ENCODE measurements around the gene ADGRA1. TPM values are rescaled to one million over a fixed set of nuclear protein-coding genes. Genes with fewer than 3 reads are reported as not detected.
A peak's percentile ranks its signal among the peaks of the same experiment; 100 is the strongest.

Gene ADGRA1
- total and polyA plus RNA-seq, 2 of the 8 experiments (the other 6 are each of a cell fraction or from before 2014, with no cell fraction given), result 0.17 to 0.21 TPM

DNA sequence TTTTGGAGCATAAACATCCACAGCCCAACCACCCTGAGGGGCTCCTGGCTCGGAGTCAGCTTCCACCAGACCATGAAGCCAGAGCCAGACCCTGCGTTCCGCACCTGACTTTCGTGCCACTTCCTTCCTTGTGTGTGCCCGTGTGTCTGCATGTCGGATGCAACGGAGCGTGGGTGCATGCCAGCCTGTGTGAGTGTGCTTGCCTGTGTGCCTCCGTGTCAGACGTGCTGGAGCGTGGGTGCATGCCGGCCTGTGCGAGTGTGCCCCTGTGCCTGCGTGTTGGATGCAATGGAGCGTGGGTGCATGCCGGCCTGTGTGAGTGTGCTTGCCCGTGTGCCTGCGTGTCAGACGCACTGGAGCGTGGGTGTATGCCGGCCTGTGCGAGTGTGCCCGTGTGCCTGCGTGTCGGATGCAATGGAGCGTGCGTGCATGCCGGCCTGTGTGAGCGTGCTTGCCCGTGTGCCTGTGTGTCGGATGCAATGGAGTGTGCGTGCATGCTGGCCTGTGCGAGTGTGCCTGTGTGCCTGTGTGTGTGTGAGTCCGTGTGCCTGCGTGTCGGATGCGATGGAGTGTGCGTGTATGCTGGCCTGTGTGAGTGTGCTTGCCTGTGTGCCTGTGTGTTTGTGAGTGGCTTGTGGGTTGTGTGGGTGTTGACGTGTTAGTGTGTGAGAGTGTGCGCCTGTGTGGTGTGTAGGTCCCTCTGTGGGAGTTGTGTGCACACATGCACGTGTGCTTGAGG, 44.2 kb downstream of the ADGRA1 start:
- H3K56ac ChIP-seq (replicated peaks; ENCODE audit: insufficient read length, low read depth, low read length), result peak overlapping the region; percentile 69
- H2AFZ ChIP-seq (ENCODE audit: low read length), result no peak overlapping the region
- peaks cover 0 to 3% (median 0%) of the 10 kb centered on the region in 4 experiments; a peak in 2 of 7 replicates for H3K4me1 ChIP-seq (replicated peaks in 1 of 4; ENCODE audit: control insufficient read depth in 3 of 4, insufficient read depth in 4 of 4, low read length in 3 of 4)
- no peak overlapping the region for H4K5ac ChIP-seq (ENCODE audit: insufficient read length, low read depth, low read length)
- DNase-seq (ENCODE audit: low read depth in 1 of 2, low spot score in 2 of 2), result no peak
- CTCF ChIA-PET (ENCODE audit: partially characterized antibody), result interaction anchor here (0.7 to 4.7 kb wide), 2 partner anchors 12 to 196 kb away, joined by 3 to 23 read pairs; no protein-coding TSS in a partner anchor
- H3K23ac ChIP-seq (ENCODE audit: insufficient read length), result no peak overlapping the region
- no peak overlapping the region for H2BK20ac ChIP-seq (ENCODE audit: low read length)
- H3K79me1 ChIP-seq (ENCODE audit: low read depth, low read length), result no peaks in the 10 kb centered on the region
- POLR2A ChIA-PET (ENCODE audit: partially characterized antibody), result interaction anchor here (1.0 kb wide), 1 partner anchor 87 kb away, joined by 3 read pairs; no protein-coding TSS in a partner anchor
- no peak overlapping the region for H4K91ac ChIP-seq (replicated peaks; ENCODE audit: insufficient read length, low read length)
- no peaks in the 10 kb centered on the region for H3K36me3 ChIP-seq (ENCODE audit: control insufficient read depth in 2 of 4, insufficient read depth in 4 of 4, low read length in 3 of 4)
- FAIRE-seq, result no peak
- peak overlapping the region; percentile 23; the same call in 1 of the 2 replicates for H2BK5ac ChIP-seq (ENCODE audit: low read depth, low read length)
- H3K4me2 ChIP-seq (ENCODE audit: insufficient read depth in 1 of 2, low read depth in 2 of 2, low read length in 2 of 2), result no peak overlapping the region
- no peaks in the 10 kb centered on the region for H3K79me2 ChIP-seq (ENCODE audit: control insufficient read depth in 1 of 2, insufficient read depth in 2 of 2, low read length in 2 of 2)
- no peak overlapping the region for H3K9ac ChIP-seq (replicated peaks in 1 of 4; ENCODE audit: extremely low read depth in 1 of 4, low read depth in 3 of 4, low read length in 3 of 4)
- no peak overlapping the region for H2BK120ac ChIP-seq (replicated peaks; ENCODE audit: low read depth, low read length)
- H3K18ac ChIP-seq (ENCODE audit: extremely low read depth, low read length), result no peak overlapping the region
- WGBS, 2 experiments (ENCODE audit: extremely low coverage in 1 of 2, insufficient coverage in 1 of 2, insufficient read length in 1 of 2, insufficient replicate concordance in 2 of 2, low coverage in 1 of 2, low lambda C conversion rate in 2 of 2, missing lambda C conversion rate in 1 of 2), result 87% methylated on average over 41 of the region's 41 CpGs; no CpG with 5 or more reads in 1 of the 2 experiments
- peak overlapping the region; percentile 94 for H3K4ac ChIP-seq (replicated peaks; ENCODE audit: insufficient read length, low read depth, low read length)
- H2BK12ac ChIP-seq (ENCODE audit: low read depth, low read length), result peak overlapping the region; percentile 95; the same call in 1 of the 2 replicates
- H3K14ac ChIP-seq (ENCODE audit: insufficient read length), result no peak overlapping the region
- no peak overlapping the region for H3K27ac ChIP-seq (ENCODE audit: low read depth, low read length)
- H3K27me3 ChIP-seq (replicated peaks in 1 of 4; ENCODE audit: control insufficient read depth in 3 of 4, extremely low read depth in 1 of 4, insufficient read depth in 3 of 4, low read length in 3 of 4), result no peaks in the 10 kb centered on the region
- no peak overlapping the region; the same call in 1 of the 2 replicates for H4K8ac ChIP-seq (ENCODE audit: extremely low read depth, insufficient read depth, low read length)
- H3K9me3 ChIP-seq (ENCODE audit: insufficient read depth in 2 of 2, low read depth in 1 of 2, low read length in 1 of 2), result peaks cover 0 to 5% of the 10 kb centered on the region in 2 experiments; a peak in 1 of 4 replicates
- no peak overlapping the region for H3K4me3 ChIP-seq (ENCODE audit: extremely low read depth in 1 of 4, insufficient read depth in 2 of 4, low read depth in 3 of 4, low read length in 4 of 4)
- H2BK15ac ChIP-seq (ENCODE audit: low read length), result 0 out of 2 replicates have a peak overlapping the region, but pooled peaks have one; percentile 22
- H3K23me2 ChIP-seq (ENCODE audit: low read depth, low read length), result 0 out of 2 replicates have a peak, but pooled peaks cover 4% of the 10 kb centered on the region
- H2AK5ac ChIP-seq (ENCODE audit: low read depth, low read length), result no peak overlapping the region
- H4K20me1 ChIP-seq (replicated peaks in 1 of 2; ENCODE audit: control insufficient read depth in 1 of 2, insufficient read depth in 2 of 2, low read length in 2 of 2), result peaks cover 0 to 8% of the 10 kb centered on the region in 2 experiments
- TF ChIP-seq RBBP5 (IDR thresholded peaks at IDR 0.05; ENCODE audit: borderline replicate concordance, low read depth, low read length), result no peak
- no peak for TF ChIP-seq TAF1 (IDR thresholded peaks at IDR 0.05; ENCODE audit: low read depth, low read length)
- TF ChIP-seq POU5F1 (IDR thresholded peaks at IDR 0.05; ENCODE audit: low read depth, low read length), result no peak
- no peak for TF ChIP-seq FOSL1 (IDR thresholded peaks at IDR 0.05; ENCODE audit: insufficient read depth, low read depth, low read length)
- TF ChIP-seq HDAC2 (IDR thresholded peaks at IDR 0.05; ENCODE audit: borderline replicate concordance in 1 of 2, low read depth in 2 of 2, low read length in 2 of 2), result no peak
- no peak for TF ChIP-seq SIN3A (conservative IDR thresholded peaks at IDR 0.05 in 1 of 2, IDR thresholded peaks at IDR 0.05 in 1 of 2; ENCODE audit: low read depth in 1 of 2, low read length in 2 of 2)
- no peak for TF ChIP-seq SP4 (IDR thresholded peaks at IDR 0.05; ENCODE audit: low read length)
- no peak for TF ChIP-seq HDAC6 (IDR thresholded peaks at IDR 0.05; ENCODE audit: low read depth, low read length)
- no peak for TF ChIP-seq GTF2F1 (IDR thresholded peaks at IDR 0.05; ENCODE audit: borderline replicate concordance, low read depth, low read length)
- no peak for TF ChIP-seq JUN (IDR thresholded peaks at IDR 0.05; ENCODE audit: low read depth, low read length)
- TF ChIP-seq KDM1A (IDR thresholded peaks at IDR 0.05; ENCODE audit: borderline replicate concordance, low read length), result no peak
- no peak for TF ChIP-seq SIX5 (IDR thresholded peaks at IDR 0.05; ENCODE audit: low read depth, low read length)
